ENCODE data around the gene TMEM91. TPM values are rescaled to one million over a fixed set of nuclear protein-coding genes. Genes with fewer than 3 reads are reported as not detected.

Gene TMEM91
- polyA plus RNA-seq, 1 donor (not counting 4 experiments of a cell fraction or from before 2014, with no cell fraction given), result 6.3 TPM

GRCh38 chr19:41413947-41414346 is 37.6 kb downstream of the TMEM91 start:
- Histone ChIP-seq H3K79me2 (ENCODE audit: control insufficient read depth, insufficient read depth, low read length) (no peaks in the 10 kb centered on the region), H3K27ac (ENCODE audit: control insufficient read depth, insufficient read depth, low read length) (no peak overlapping the region), H3K27me3 (ENCODE audit: control insufficient read depth, extremely low read depth, insufficient read depth, low read length) (no peaks in the 10 kb centered on the region), H3K4me3 (ENCODE audit: control insufficient read depth in 2 of 3, extremely low read depth in 1 of 3, insufficient read depth in 2 of 3, low read depth in 1 of 3, low read length in 3 of 3) (no peak overlapping the region), H3K4me1 (ENCODE audit: control insufficient read depth, extremely low read depth, insufficient read depth, low read length) (peaks cover 5% of the 10 kb centered on the region), H3K9me1 (ENCODE audit: control insufficient read depth, extremely low read depth, insufficient read depth, low read length) (no peaks in the 10 kb centered on the region), H3K9ac (ENCODE audit: control insufficient read depth, extremely low read depth, insufficient read depth, low read length) (no peak overlapping the region), H3K36me3 (ENCODE audit: control insufficient read depth in 2 of 2, extremely low read depth in 1 of 2, insufficient read depth in 2 of 2, low read length in 2 of 2) (peaks cover under 1 to 5% of the 10 kb centered on the region in 2 experiments), H4K20me1 (ENCODE audit: control insufficient read depth, extremely low read depth, insufficient read depth, low read length) (no peaks in the 10 kb centered on the region), H3K4me2 (ENCODE audit: control insufficient read depth, extremely low read depth, insufficient read depth, low read depth, low read length) (no peak overlapping the region), H3K9me3 (ENCODE audit: control insufficient read depth, low read depth, low read length) (no peaks in the 10 kb centered on the region), H2AFZ (ENCODE audit: control insufficient read depth, low read length) (no peak overlapping the region)
- no peak for FAIRE-seq
- dilution Hi-C loops (cut with MboI; ENCODE audit: extremely low pct_ligation_motif_present, low sequenced_read_pairs), result no loop called here
- TF ChIP-seq EZH2 (IDR thresholded peaks at IDR 0.05; ENCODE audit: low read length) (no peak), CTCF (optimal IDR thresholded peaks at IDR 0.05 in 1 of 3, IDR thresholded peaks at IDR 0.05 in 1 of 3, conservative IDR thresholded peaks at IDR 0.05 in 1 of 3; ENCODE audit: extremely low read depth in 1 of 3, insufficient read depth in 2 of 3, low read length in 3 of 3) (no peak)
- no peak for DNase-seq (ENCODE audit: low read depth, low spot score)

DNA sequence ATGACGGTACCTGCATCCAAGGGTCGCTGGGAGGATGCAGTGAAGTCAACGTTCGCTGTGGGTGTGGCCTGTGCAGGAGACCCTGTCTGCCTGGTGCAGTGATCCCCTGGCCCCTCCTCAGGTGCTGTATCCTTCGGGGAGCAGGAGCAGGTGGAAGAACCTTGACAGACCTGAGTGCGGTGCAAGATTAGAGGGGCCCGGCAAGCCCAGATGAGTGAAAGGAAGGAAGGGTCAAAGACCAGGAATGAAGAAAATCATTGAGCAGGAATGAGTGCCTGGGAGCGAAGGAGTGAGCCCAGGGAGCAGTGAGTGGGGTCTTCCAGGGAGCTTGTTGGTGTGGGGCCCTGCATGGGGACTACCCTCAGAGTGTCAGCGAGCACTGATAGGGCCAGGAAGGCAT is 38.1 kb downstream of the TMEM91 start:
- no peak for TF ChIP-seq EZH2 (IDR thresholded peaks at IDR 0.05; ENCODE audit: low read length)
- no peak for TF ChIP-seq CTCF (optimal IDR thresholded peaks at IDR 0.05 in 1 of 3, IDR thresholded peaks at IDR 0.05 in 1 of 3, conservative IDR thresholded peaks at IDR 0.05 in 1 of 3; ENCODE audit: extremely low read depth in 1 of 3, insufficient read depth in 2 of 3, low read length in 3 of 3)
- no peaks in the 10 kb centered on the region for H4K20me1 ChIP-seq (ENCODE audit: control insufficient read depth, extremely low read depth, insufficient read depth, low read length)
- no peak overlapping the region for H3K9ac ChIP-seq (ENCODE audit: control insufficient read depth, extremely low read depth, insufficient read depth, low read length)
- H3K27ac ChIP-seq (ENCODE audit: control insufficient read depth, insufficient read depth, low read length), result no peak overlapping the region
- peaks cover 5 to 7% of the 10 kb centered on the region in 2 experiments for H3K36me3 ChIP-seq (ENCODE audit: control insufficient read depth in 2 of 2, extremely low read depth in 1 of 2, insufficient read depth in 2 of 2, low read length in 2 of 2)
- H3K4me1 ChIP-seq (ENCODE audit: control insufficient read depth, extremely low read depth, insufficient read depth, low read length), result no peaks in the 10 kb centered on the region
- H3K27me3 ChIP-seq (ENCODE audit: control insufficient read depth, extremely low read depth, insufficient read depth, low read length), result no peaks in the 10 kb centered on the region
- DNase-seq (ENCODE audit: low read depth, low spot score) (no peak), FAIRE-seq (no peak)
- no peak overlapping the region for H2AFZ ChIP-seq (ENCODE audit: control insufficient read depth, low read length)
- no peak overlapping the region for H3K4me2 ChIP-seq (ENCODE audit: control insufficient read depth, extremely low read depth, insufficient read depth, low read depth, low read length)
- no peaks in the 10 kb centered on the region for H3K79me2 ChIP-seq (ENCODE audit: control insufficient read depth, insufficient read depth, low read length)
- H3K9me1 ChIP-seq (ENCODE audit: control insufficient read depth, extremely low read depth, insufficient read depth, low read length), result no peaks in the 10 kb centered on the region
- no peak overlapping the region for H3K4me3 ChIP-seq (ENCODE audit: control insufficient read depth in 2 of 3, extremely low read depth in 1 of 3, insufficient read depth in 2 of 3, low read depth in 1 of 3, low read length in 3 of 3)
- no peaks in the 10 kb centered on the region for H3K9me3 ChIP-seq (ENCODE audit: control insufficient read depth, low read depth, low read length)
- dilution Hi-C loops (cut with MboI; ENCODE audit: extremely low pct_ligation_motif_present, low sequenced_read_pairs), result no loop called here

All from keratinocyte (primary cell).